ENCODE data around the gene IL22RA1. TPM values are rescaled to one million over a fixed set of nuclear protein-coding genes. Genes with fewer than 3 reads are reported as not detected.

Gene IL22RA1
- polyA plus RNA-seq, 1 donor from 2014 or later, result not detected

DNA sequence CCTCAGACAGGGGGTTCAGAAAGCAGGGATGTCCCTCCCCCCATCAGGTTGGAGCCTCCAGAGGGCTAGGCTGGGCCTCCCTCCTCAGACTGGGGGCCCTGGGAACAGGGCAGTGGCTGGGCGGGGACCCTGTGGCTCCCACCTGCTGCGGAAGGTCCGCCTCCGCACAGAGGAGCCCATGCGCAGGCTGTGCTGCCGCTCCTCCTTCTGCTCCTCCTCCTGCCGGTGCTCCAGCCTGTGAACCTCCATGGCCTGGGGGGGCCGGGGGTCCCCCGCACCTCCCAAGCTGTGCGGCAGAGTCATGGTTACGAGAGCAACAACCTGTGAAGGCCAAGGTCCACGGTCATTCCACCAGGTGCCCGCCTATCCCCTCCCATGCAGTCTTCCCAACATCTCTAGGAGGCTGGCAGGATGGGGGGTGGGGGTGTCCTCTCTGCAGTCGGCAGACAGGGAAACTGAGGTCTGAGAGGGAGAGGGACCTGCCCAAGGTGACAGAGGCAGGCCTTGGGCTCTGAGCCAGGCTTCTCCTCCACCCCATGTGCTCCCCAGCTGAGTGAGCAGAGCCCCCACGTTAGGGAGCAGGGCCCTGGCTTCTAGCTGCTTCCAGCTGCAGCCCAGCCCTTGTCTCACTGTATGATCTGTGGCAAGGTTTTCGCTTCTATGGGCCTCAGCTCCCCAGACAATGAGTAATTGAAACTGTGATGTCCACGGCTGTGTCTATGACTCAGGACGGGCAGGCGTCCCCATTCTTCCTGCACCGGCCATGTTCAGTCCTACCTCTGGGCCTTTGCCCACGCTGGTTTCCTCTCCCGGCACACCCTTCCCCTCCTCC lies 34.4 kb downstream of the IL22RA1 start:
- Histone ChIP-seq H3K79me2 (replicated peaks; ENCODE audit: insufficient read depth, low read length) (no peaks in the 10 kb centered on the region), H2AFZ (ENCODE audit: low read depth, low read length) (no peak overlapping the region)

DNA sequence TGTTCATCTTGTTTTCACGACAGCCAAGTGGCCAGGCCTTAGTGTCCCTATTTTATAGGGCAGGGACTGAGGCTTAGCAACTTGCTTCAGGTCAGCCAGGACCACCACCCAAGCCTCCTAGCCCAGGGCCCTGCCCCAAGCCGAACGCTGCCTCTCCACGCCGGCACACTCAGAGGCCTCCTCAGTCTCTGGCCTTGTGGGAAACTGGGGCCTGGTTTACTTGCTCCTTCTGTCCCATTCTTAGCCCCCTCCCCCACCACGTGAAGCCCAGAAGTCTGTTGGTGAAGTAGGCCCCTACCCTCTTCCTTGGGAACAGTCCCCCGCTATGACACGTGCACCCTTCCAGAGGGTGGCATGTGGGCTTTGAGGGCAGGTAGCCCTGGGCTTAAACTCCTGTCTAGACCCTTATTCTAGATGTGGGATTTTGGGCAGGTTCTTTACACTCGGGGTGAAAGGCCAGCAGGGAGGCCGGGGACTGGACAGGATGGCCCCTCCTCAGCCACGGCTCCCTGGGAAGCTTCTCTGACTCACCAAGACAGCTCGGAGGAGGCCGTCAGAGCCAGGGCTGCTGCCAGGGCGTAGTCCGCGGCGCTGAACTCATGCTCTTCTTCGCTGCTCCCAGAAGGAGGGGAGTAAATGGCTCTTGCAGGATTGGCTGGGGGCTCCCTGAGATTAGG lies 35.3 kb downstream of the IL22RA1 start:
- H3K9me3 ChIP-seq (ENCODE audit: low read length), result no peaks in the 10 kb centered on the region
- no peaks in the 10 kb centered on the region for H3K79me2 ChIP-seq (replicated peaks; ENCODE audit: insufficient read depth, low read length)
- no peak overlapping the region for H3K4me2 ChIP-seq (ENCODE audit: low read length)
- no peaks in the 10 kb centered on the region for H3K27me3 ChIP-seq (ENCODE audit: insufficient read depth, low read depth, low read length)
- H4K20me1 ChIP-seq (ENCODE audit: insufficient read depth), result no peaks in the 10 kb centered on the region
- H3K36me3 ChIP-seq (ENCODE audit: insufficient read depth, low read length), result no peaks in the 10 kb centered on the region
- H3F3A ChIP-seq (ENCODE audit: insufficient read depth, low read length, poor library complexity, severe bottlenecking), result no peaks in the 10 kb centered on the region
- no peak overlapping the region for H3K4me3 ChIP-seq (ENCODE audit: low read length)
- H3K9ac ChIP-seq (ENCODE audit: low read length), result no peak overlapping the region
- no peak overlapping the region for H3K27ac ChIP-seq (ENCODE audit: low read length)
- no peak overlapping the region for H2AFZ ChIP-seq (ENCODE audit: low read depth, low read length)
- H3K9me2 ChIP-seq (ENCODE audit: insufficient read depth, low read length), result no peaks in the 10 kb centered on the region
- TF ChIP-seq, protein P1, sequence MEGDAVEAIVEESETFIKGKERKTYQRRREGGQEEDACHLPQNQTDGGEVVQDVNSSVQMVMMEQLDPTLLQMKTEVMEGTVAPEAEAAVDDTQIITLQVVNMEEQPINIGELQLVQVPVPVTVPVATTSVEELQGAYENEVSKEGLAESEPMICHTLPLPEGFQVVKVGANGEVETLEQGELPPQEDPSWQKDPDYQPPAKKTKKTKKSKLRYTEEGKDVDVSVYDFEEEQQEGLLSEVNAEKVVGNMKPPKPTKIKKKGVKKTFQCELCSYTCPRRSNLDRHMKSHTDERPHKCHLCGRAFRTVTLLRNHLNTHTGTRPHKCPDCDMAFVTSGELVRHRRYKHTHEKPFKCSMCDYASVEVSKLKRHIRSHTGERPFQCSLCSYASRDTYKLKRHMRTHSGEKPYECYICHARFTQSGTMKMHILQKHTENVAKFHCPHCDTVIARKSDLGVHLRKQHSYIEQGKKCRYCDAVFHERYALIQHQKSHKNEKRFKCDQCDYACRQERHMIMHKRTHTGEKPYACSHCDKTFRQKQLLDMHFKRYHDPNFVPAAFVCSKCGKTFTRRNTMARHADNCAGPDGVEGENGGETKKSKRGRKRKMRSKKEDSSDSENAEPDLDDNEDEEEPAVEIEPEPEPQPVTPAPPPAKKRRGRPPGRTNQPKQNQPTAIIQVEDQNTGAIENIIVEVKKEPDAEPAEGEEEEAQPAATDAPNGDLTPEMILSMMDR (IDR thresholded peaks at IDR 0.05; ENCODE audit: poor library complexity, severe bottlenecking), result no peak
- TF ChIP-seq TAF1 (IDR thresholded peaks at IDR 0.05; ENCODE audit: low read depth) (no peak), EZH2 (IDR thresholded peaks at IDR 0.05; ENCODE audit: borderline replicate concordance, insufficient read depth, low read length, poor library complexity, severe bottlenecking) (no peak), MXI1 (conservative IDR thresholded peaks at IDR 0.05; ENCODE audit: poor library complexity, severe bottlenecking) (no peak), POLR2AphosphoS5 (IDR thresholded peaks at IDR 0.05) (no peak), RAD21 (conservative IDR thresholded peaks at IDR 0.05) (no peak), SMC3 (conservative IDR thresholded peaks at IDR 0.05; ENCODE audit: poor library complexity) (no peak)
- TF ChIP-seq, protein P2, sequence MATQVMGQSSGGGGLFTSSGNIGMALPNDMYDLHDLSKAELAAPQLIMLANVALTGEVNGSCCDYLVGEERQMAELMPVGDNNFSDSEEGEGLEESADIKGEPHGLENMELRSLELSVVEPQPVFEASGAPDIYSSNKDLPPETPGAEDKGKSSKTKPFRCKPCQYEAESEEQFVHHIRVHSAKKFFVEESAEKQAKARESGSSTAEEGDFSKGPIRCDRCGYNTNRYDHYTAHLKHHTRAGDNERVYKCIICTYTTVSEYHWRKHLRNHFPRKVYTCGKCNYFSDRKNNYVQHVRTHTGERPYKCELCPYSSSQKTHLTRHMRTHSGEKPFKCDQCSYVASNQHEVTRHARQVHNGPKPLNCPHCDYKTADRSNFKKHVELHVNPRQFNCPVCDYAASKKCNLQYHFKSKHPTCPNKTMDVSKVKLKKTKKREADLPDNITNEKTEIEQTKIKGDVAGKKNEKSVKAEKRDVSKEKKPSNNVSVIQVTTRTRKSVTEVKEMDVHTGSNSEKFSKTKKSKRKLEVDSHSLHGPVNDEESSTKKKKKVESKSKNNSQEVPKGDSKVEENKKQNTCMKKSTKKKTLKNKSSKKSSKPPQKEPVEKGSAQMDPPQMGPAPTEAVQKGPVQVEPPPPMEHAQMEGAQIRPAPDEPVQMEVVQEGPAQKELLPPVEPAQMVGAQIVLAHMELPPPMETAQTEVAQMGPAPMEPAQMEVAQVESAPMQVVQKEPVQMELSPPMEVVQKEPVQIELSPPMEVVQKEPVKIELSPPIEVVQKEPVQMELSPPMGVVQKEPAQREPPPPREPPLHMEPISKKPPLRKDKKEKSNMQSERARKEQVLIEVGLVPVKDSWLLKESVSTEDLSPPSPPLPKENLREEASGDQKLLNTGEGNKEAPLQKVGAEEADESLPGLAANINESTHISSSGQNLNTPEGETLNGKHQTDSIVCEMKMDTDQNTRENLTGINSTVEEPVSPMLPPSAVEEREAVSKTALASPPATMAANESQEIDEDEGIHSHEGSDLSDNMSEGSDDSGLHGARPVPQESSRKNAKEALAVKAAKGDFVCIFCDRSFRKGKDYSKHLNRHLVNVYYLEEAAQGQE (IDR thresholded peaks at IDR 0.05; ENCODE audit: borderline replicate concordance), result no peak

More for the DNA sequence above, 34.4 kb downstream of the IL22RA1 start:
- H4K20me1 ChIP-seq (ENCODE audit: insufficient read depth), result no peaks in the 10 kb centered on the region
- TF ChIP-seq EZH2 (IDR thresholded peaks at IDR 0.05; ENCODE audit: borderline replicate concordance, insufficient read depth, low read length, poor library complexity, severe bottlenecking), result no peak
- no peak for TF ChIP-seq TAF1 (IDR thresholded peaks at IDR 0.05; ENCODE audit: low read depth)
- TF ChIP-seq SMC3 (conservative IDR thresholded peaks at IDR 0.05; ENCODE audit: poor library complexity), result no peak
- TF ChIP-seq MXI1 (conservative IDR thresholded peaks at IDR 0.05; ENCODE audit: poor library complexity, severe bottlenecking), result no peak
- TF ChIP-seq EP300 (conservative IDR thresholded peaks at IDR 0.05; ENCODE audit: poor library complexity, severe bottlenecking), result no peak
- TF ChIP-seq, protein P2 (IDR thresholded peaks at IDR 0.05; ENCODE audit: borderline replicate concordance), result no peak
- TF ChIP-seq POLR2AphosphoS5 (IDR thresholded peaks at IDR 0.05), result no peak
- no peak for TF ChIP-seq RAD21 (conservative IDR thresholded peaks at IDR 0.05)
- TF ChIP-seq, protein P1 (IDR thresholded peaks at IDR 0.05; ENCODE audit: poor library complexity, severe bottlenecking), result no peak
- H3K9me3 ChIP-seq (ENCODE audit: low read length), result no peaks in the 10 kb centered on the region
- no peak overlapping the region for H3K9ac ChIP-seq (ENCODE audit: low read length)
- no peaks in the 10 kb centered on the region for H3F3A ChIP-seq (ENCODE audit: insufficient read depth, low read length, poor library complexity, severe bottlenecking)
- H3K27me3 ChIP-seq (ENCODE audit: insufficient read depth, low read depth, low read length), result no peaks in the 10 kb centered on the region
- no peak overlapping the region for H3K27ac ChIP-seq (ENCODE audit: low read length)
- H3K9me2 ChIP-seq (ENCODE audit: insufficient read depth, low read length), result no peaks in the 10 kb centered on the region
- no peaks in the 10 kb centered on the region for H3K36me3 ChIP-seq (ENCODE audit: insufficient read depth, low read length)
- H3K4me2 ChIP-seq (ENCODE audit: low read length), result no peak overlapping the region
- no peak overlapping the region for H3K4me3 ChIP-seq (ENCODE audit: low read length)
